ENCODE results near the gene POTEG.
"Not testable (repeated sequence)": the region's sequence is repeated elsewhere in the genome, so short reads cannot be mapped to it uniquely, and the experiment has no call there.

Gene POTEG

GRCh38 chr14:19433765-19434164, 376 bp downstream of the POTEG start:
- DNase-seq (ENCODE audit: low read depth, low spot score); H3K9me3 ChIP-seq (ENCODE audit: control insufficient read depth, insufficient read depth, low read length); H3K27ac ChIP-seq (ENCODE audit: low read length); H3K36me3 ChIP-seq (ENCODE audit: control insufficient read depth, insufficient read depth, low read length); H3K27me3 ChIP-seq (ENCODE audit: control insufficient read depth, insufficient read depth, low read length); H3K4me1 ChIP-seq (ENCODE audit: control insufficient read depth, insufficient read depth, low read length); H3K4me3 ChIP-seq (ENCODE audit: low read length): not testable (repeated sequence)
- no CpG with 5 or more reads among the region's 16 CpGs for WGBS (ENCODE audit: insufficient coverage, insufficient read length)

- H3K27ac ChIP-seq (ENCODE audit: low read length); H3K9me3 ChIP-seq (ENCODE audit: control insufficient read depth, insufficient read depth, low read length); H3K4me3 ChIP-seq (ENCODE audit: low read length); H3K4me1 ChIP-seq (ENCODE audit: control insufficient read depth, insufficient read depth, low read length); H3K36me3 ChIP-seq (ENCODE audit: control insufficient read depth, insufficient read depth, low read length); H3K27me3 ChIP-seq (ENCODE audit: control insufficient read depth, insufficient read depth, low read length); DNase-seq (ENCODE audit: low read depth, low spot score): not testable (repeated sequence)
- no CpG with 5 or more reads among the region's 13 CpGs for WGBS (ENCODE audit: insufficient coverage, insufficient read length)
These were observed 25.6 kb downstream of the POTEG start for GRCh38 chr14:19408519-19408918.

DNA sequence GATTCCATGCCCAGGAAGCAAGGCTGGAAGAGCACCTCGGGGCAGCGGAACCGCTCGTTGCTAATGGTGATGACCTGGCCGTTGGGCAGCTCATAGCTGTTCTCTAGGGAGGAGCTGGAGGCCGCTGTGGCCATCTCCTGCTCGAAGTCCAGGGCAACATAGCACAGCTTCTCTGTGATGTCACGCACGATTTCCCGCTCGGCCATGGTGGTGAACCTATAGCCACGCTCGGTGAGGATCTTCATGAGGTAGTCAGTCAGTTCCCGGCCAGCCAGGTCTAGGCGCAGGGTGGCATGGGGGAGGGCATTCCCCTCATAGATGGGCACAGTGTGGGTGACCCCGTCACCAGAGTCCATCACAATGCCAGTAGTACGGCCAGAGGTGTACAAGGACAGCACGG, 32.0 kb downstream of the POTEG start:
- H3K9me3 ChIP-seq (ENCODE audit: control insufficient read depth, insufficient read depth, low read length); H3K4me3 ChIP-seq (ENCODE audit: low read length); H3K36me3 ChIP-seq (ENCODE audit: control insufficient read depth, insufficient read depth, low read length); DNase-seq (ENCODE audit: low read depth, low spot score); H3K27ac ChIP-seq (ENCODE audit: low read length); H3K4me1 ChIP-seq (ENCODE audit: control insufficient read depth, insufficient read depth, low read length); H3K27me3 ChIP-seq (ENCODE audit: control insufficient read depth, insufficient read depth, low read length): not testable (repeated sequence)
- WGBS (ENCODE audit: insufficient coverage, insufficient read length), result no CpG with 5 or more reads among the region's 18 CpGs

DNA sequence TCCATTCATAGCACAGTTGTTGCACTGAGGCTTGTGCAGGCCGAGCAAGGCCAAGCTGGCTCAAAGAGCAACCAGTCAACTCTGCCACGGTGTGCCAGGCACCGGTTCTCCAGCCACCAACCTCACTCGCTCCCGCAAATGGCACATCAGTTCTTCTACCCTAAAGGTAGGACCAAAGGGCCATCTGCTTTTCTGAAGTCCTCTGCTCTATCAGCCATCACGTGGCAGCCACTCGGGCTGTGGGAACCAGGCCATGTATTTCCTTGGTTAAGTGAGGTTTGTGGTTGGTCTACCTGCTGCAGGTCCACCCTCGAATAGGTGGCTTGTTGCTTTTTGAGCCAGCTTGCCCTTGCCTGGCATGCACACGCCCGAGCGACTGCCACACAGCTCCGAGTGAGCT, 39.4 kb downstream of the POTEG start:
- not testable (repeated sequence) for H3K4me3 ChIP-seq (ENCODE audit: low read length); H3K9me3 ChIP-seq (ENCODE audit: control insufficient read depth, insufficient read depth, low read length); H3K27ac ChIP-seq (ENCODE audit: low read length); H3K4me1 ChIP-seq (ENCODE audit: control insufficient read depth, insufficient read depth, low read length); H3K27me3 ChIP-seq (ENCODE audit: control insufficient read depth, insufficient read depth, low read length); DNase-seq (ENCODE audit: low read depth, low spot score); H3K36me3 ChIP-seq (ENCODE audit: control insufficient read depth, insufficient read depth, low read length)
- WGBS (ENCODE audit: insufficient coverage, insufficient read length), result no CpG with 5 or more reads among the region's 12 CpGs

GRCh38 chr14:19390230-19390629, 43.9 kb downstream of the POTEG start:
- not testable (repeated sequence) for DNase-seq (ENCODE audit: low read depth, low spot score); H3K4me3 ChIP-seq (ENCODE audit: low read length); H3K4me1 ChIP-seq (ENCODE audit: control insufficient read depth, insufficient read depth, low read length); H3K27me3 ChIP-seq (ENCODE audit: control insufficient read depth, insufficient read depth, low read length); H3K27ac ChIP-seq (ENCODE audit: low read length); H3K36me3 ChIP-seq (ENCODE audit: control insufficient read depth, insufficient read depth, low read length); H3K9me3 ChIP-seq (ENCODE audit: control insufficient read depth, insufficient read depth, low read length)
- WGBS (ENCODE audit: insufficient coverage, insufficient read length), result no CpG with 5 or more reads among the region's 10 CpGs

- WGBS (ENCODE audit: insufficient coverage, insufficient read length), result no CpG with 5 or more reads among the region's 4 CpGs
- not testable (repeated sequence) for H3K27ac ChIP-seq (ENCODE audit: low read length); H3K36me3 ChIP-seq (ENCODE audit: control insufficient read depth, insufficient read depth, low read length); H3K27me3 ChIP-seq (ENCODE audit: control insufficient read depth, insufficient read depth, low read length); DNase-seq (ENCODE audit: low read depth, low spot score); H3K4me1 ChIP-seq (ENCODE audit: control insufficient read depth, insufficient read depth, low read length); H3K4me3 ChIP-seq (ENCODE audit: low read length); H3K9me3 ChIP-seq (ENCODE audit: control insufficient read depth, insufficient read depth, low read length)
These were observed 45.4 kb downstream of the POTEG start for GRCh38 chr14:19388741-19389140.

DNA sequence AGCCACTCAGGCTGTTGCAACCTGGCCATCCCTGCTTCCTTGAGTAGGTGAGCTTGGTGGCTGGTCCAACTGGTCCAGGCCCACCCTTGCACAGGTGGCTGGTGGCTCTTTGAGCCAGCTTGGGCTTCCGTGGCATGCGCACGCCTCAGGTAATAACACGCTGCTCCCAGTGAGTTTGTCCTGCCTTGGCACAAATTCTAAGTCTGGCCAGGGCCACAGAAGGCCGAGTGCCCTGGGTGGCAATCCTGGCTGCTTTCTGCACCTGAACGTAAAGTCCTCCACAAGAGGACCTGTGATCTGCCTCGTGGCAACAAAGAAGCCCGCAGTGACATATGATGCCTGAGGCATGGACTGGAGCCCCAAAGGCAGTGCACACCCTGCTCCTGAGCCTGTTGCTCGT, 47.1 kb downstream of the POTEG start:
- H3K27ac ChIP-seq (ENCODE audit: low read length); H3K4me1 ChIP-seq (ENCODE audit: control insufficient read depth, insufficient read depth, low read length); H3K36me3 ChIP-seq (ENCODE audit: control insufficient read depth, insufficient read depth, low read length); H3K9me3 ChIP-seq (ENCODE audit: control insufficient read depth, insufficient read depth, low read length); H3K4me3 ChIP-seq (ENCODE audit: low read length); H3K27me3 ChIP-seq (ENCODE audit: control insufficient read depth, insufficient read depth, low read length); DNase-seq (ENCODE audit: low read depth, low spot score): not testable (repeated sequence)
- WGBS (ENCODE audit: insufficient coverage, insufficient read length), result no CpG with 5 or more reads among the region's 9 CpGs

DNA sequence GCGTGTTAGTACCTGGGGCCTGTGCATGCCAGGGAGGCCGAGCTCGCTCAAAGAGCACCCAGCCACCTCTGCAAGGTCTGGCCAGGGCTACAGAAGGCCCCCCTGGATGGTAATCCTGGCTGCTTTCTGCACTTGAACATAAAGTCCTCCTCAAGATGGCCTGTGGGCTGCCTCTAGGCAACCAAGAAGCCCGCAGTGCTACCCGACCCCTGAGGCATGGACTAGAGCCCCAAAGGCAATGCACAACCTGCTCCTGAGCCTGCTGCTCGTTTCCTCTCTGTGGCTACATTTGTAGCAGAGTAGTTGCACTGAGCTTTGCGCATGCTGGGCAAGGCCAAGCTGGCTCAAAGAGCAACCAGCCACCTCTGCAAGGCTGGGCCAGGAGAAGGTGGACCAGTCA, 47.8 kb downstream of the POTEG start:
- no CpG with 5 or more reads among the region's 7 CpGs for WGBS (ENCODE audit: insufficient coverage, insufficient read length)
- H3K4me1 ChIP-seq (ENCODE audit: control insufficient read depth, insufficient read depth, low read length); H3K9me3 ChIP-seq (ENCODE audit: control insufficient read depth, insufficient read depth, low read length); H3K27me3 ChIP-seq (ENCODE audit: control insufficient read depth, insufficient read depth, low read length); H3K36me3 ChIP-seq (ENCODE audit: control insufficient read depth, insufficient read depth, low read length); DNase-seq (ENCODE audit: low read depth, low spot score); H3K27ac ChIP-seq (ENCODE audit: low read length); H3K4me3 ChIP-seq (ENCODE audit: low read length): not testable (repeated sequence)

GRCh38 chr14:19384088-19384781, 49.9 kb downstream of the POTEG start:
- H3K9me3 ChIP-seq (ENCODE audit: control insufficient read depth, insufficient read depth, low read length); DNase-seq (ENCODE audit: low read depth, low spot score); H3K4me3 ChIP-seq (ENCODE audit: low read length); H3K27ac ChIP-seq (ENCODE audit: low read length); H3K4me1 ChIP-seq (ENCODE audit: control insufficient read depth, insufficient read depth, low read length); H3K27me3 ChIP-seq (ENCODE audit: control insufficient read depth, insufficient read depth, low read length); H3K36me3 ChIP-seq (ENCODE audit: control insufficient read depth, insufficient read depth, low read length): not testable (repeated sequence)
- WGBS (ENCODE audit: insufficient coverage, insufficient read length), result no CpG with 5 or more reads among the region's 6 CpGs

GRCh38 chr14:19383008-19383584, 51.0 kb downstream of the POTEG start:
- not testable (repeated sequence) for H3K36me3 ChIP-seq (ENCODE audit: control insufficient read depth, insufficient read depth, low read length); H3K4me3 ChIP-seq (ENCODE audit: low read length); H3K4me1 ChIP-seq (ENCODE audit: control insufficient read depth, insufficient read depth, low read length); DNase-seq (ENCODE audit: low read depth, low spot score); H3K27ac ChIP-seq (ENCODE audit: low read length); H3K9me3 ChIP-seq (ENCODE audit: control insufficient read depth, insufficient read depth, low read length); H3K27me3 ChIP-seq (ENCODE audit: control insufficient read depth, insufficient read depth, low read length)
- no CpG with 5 or more reads among the region's 6 CpGs for WGBS (ENCODE audit: insufficient coverage, insufficient read length)

GRCh38 chr14:19380137-19380536, 54.0 kb downstream of the POTEG start:
- no CpG with 5 or more reads among the region's 1 CpG for WGBS (ENCODE audit: insufficient coverage, insufficient read length)
- H3K27ac ChIP-seq (ENCODE audit: low read length); H3K27me3 ChIP-seq (ENCODE audit: control insufficient read depth, insufficient read depth, low read length); H3K36me3 ChIP-seq (ENCODE audit: control insufficient read depth, insufficient read depth, low read length); DNase-seq (ENCODE audit: low read depth, low spot score); H3K4me3 ChIP-seq (ENCODE audit: low read length); H3K4me1 ChIP-seq (ENCODE audit: control insufficient read depth, insufficient read depth, low read length); H3K9me3 ChIP-seq (ENCODE audit: control insufficient read depth, insufficient read depth, low read length): not testable (repeated sequence)
